Measurements from ENCODE around the gene IGLL1.

The IGLL1 gene

GRCh38 chr22:23526596-23527316 lies 53.3 kb downstream of the IGLL1 start:
- DNase-seq, result no peak

GRCh38 chr22:23525510-23525909 lies 54.6 kb downstream of the IGLL1 start:
- no peak for DNase-seq

- no peak for DNase-seq
These were observed 55.9 kb downstream of the IGLL1 start for GRCh38 chr22:23524226-23524625.

- no peak for DNase-seq
These were observed 56.4 kb downstream of the IGLL1 start for GRCh38 chr22:23523713-23524112.

All from CD4-positive, alpha-beta T cell treated with Interleukin-15 for 1 hour (primary cell).